ENCODE data around the gene EFCAB8.

EFCAB8 gene

GRCh38 chr20:32989507-32990283 lies 131.0 kb downstream of the EFCAB8 start:
- no peak for DNase-seq

- DNase-seq: no peak
Observed at GRCh38 chr20:32990426-32990825, 131.7 kb downstream of the EFCAB8 start.

GRCh38 chr20:32991383-32991782 lies 132.7 kb downstream of the EFCAB8 start:
- DNase-seq: no peak

- no peak for DNase-seq
Observed at GRCh38 chr20:32991792-32992641, 133.3 kb downstream of the EFCAB8 start.

- no peak for DNase-seq
Observed at GRCh38 chr20:32993496-32994050, 134.8 kb downstream of the EFCAB8 start.

- no peak for DNase-seq
Observed at GRCh38 chr20:32995802-32996201, 137.1 kb downstream of the EFCAB8 start.

GRCh38 chr20:32997431-32997830 lies 138.7 kb downstream of the EFCAB8 start:
- no peak for DNase-seq

- DNase-seq: no peak
Observed at GRCh38 chr20:32999603-33000250, 141.0 kb downstream of the EFCAB8 start.

- no peak for DNase-seq
Observed at GRCh38 chr20:33000802-33001466, 142.2 kb downstream of the EFCAB8 start.

GRCh38 chr20:33002087-33002808 lies 143.5 kb downstream of the EFCAB8 start:
- DNase-seq: no peak

GRCh38 chr20:33004141-33004751 lies 145.5 kb downstream of the EFCAB8 start, which contains the start of gene SUN5:
SUN5 (minus strand) TSS chr20:33004433; CDS start chr20:33004340, 93 bp downstream.
- no peak for DNase-seq

GRCh38 chr20:33005132-33005566 lies 146.4 kb downstream of the EFCAB8 start:
- peak; percentile 18 to 28 for DNase-seq

- no peak for DNase-seq
Observed at GRCh38 chr20:33005908-33006775, 147.4 kb downstream of the EFCAB8 start.

- DNase-seq: no peak
Observed at GRCh38 chr20:33006776-33007375, 148.2 kb downstream of the EFCAB8 start.

GRCh38 chr20:33007376-33008335 lies 148.9 kb downstream of the EFCAB8 start, which contains the start of gene BPIFB2:
BPIFB2 (plus strand) TSS chr20:33007704; CDS start chr20:33008575, 871 bp downstream.
- DNase-seq: no peak

- no peak for DNase-seq
Observed at GRCh38 chr20:33008336-33009213, 149.9 kb downstream of the EFCAB8 start.

Data from stimulated activated CD4-positive, alpha-beta T cell treated with anti-CD3 and anti-CD28 coated beads, Interleukin-2, amount 100 ng/mL, for 24 hours (primary cell).